K562 (cell line): ENCODE measurements around the gene ZMYND19. TPM values are rescaled to one million over a fixed set of nuclear protein-coding genes. Genes with fewer than 3 reads are reported as not detected.

Experiments used
- GATAD2A ChIP-seq: fragments of 450-650 bp; IDR thresholded peaks from 2 replicates; pipeline ENCODE4 v1.6.1; 2017
- HDAC8 ChIP-seq: fragments of 450-650 bp; IDR thresholded peaks from 2 replicates; pipeline ENCODE4 v1.6.1; 2016; ENCODE audit warnings: mild to moderate bottlenecking, missing genetic modification characterization, moderate library complexity, missing compliant biosample characterization
- HLTF ChIP-seq: fragments of 450-650 bp; IDR thresholded peaks from 2 replicates; pipeline ENCODE4 v1.6.1; 2016
- POLR2AphosphoS2 ChIP-seq: IDR thresholded peaks from 2 replicates; pipeline ENCODE4 v1.6.1; 2012; ENCODE audit warnings: low read length, improper control_type of control experiment
- SMARCB1 ChIP-seq: IDR thresholded peaks from 2 replicates; pipeline ENCODE4 v1.6.1; 2011; ENCODE audit warnings: improper control_type of control experiment, low read depth; ENCODE audit not compliant: insufficient read length
- TCFL5 ChIP-seq: fragments of 250-450 bp; sonication (Bioruptor Pico); conservative IDR thresholded peaks from 2 replicates; pipeline ENCODE4 v1.6.1; 2021; ENCODE audit warnings: mild to moderate bottlenecking, moderate library complexity, matching md5 sums
- TEAD1 ChIP-seq, 2 experiments: fragments of 450-650 bp in 1 of 2; sonication (generic) in 1 of 2; formaldehyde crosslinking; IDR thresholded peaks; 2 replicates each; pipeline versions ENCODE4 v1.4.0 to v1.8.0; 2020 to 2022; ENCODE audit warnings: mild to moderate bottlenecking in 2 of 2, missing genetic modification reagents in 1 of 2
- TRIM24 ChIP-seq, 2 experiments: fragments of 450-650 bp; IDR thresholded peaks; 2 replicates each; pipeline ENCODE4 v1.6.1; 2016
- ZNF124 ChIP-seq: sonication (generic); formaldehyde crosslinking; IDR thresholded peaks from 2 replicates; pipeline ENCODE4 v1.8.1; 2022; ENCODE audit warnings: missing genetic modification reagents
- ZNF232 ChIP-seq: sonication (generic); formaldehyde crosslinking; IDR thresholded peaks from 2 replicates; pipeline ENCODE4 v1.8.0; 2022; ENCODE audit warnings: mild to moderate bottlenecking, missing genetic modification reagents
- polyA plus RNA-seq, 8 experiments: library from polyadenylated mRNA; depleted of rRNA in 4 of 8; stranded (reverse) in 5 of 8; unstranded in 3 of 8; fragments of >200 nt; fragmentation: Nextera tagmentation in 2 of 8; fragmentation: Illumina TruSeq in 1 of 8; extraction: Ambion mirVana in 2 of 8; extraction: Trizol in 1 of 8; gene quantifications; 2 replicates each; pipeline versions ENCODE4 v1.2.1 to v1.2.3, GENCODE V29; 2011 to 2014; ENCODE audit warnings: inconsistent platforms in 1 of 8, missing spikeins in 1 of 8
- total RNA-seq, 7 experiments: library from RNA; depleted of rRNA in 6 of 7; stranded (reverse); fragments of >200 nt in 6 of 7; fragmentation: Illumina TruSeq in 2 of 7; extraction: Trizol in 2 of 7; gene quantifications; 2 replicates each; pipeline versions ENCODE4 v1.2.1 to v1.2.3, GENCODE V29; 2011 to 2021; ENCODE audit warnings: low replicate concordance in 1 of 7
- TF ChIP-seq, protein P1 (sequence below), 2 experiments: fragments of 450-650 bp in 1 of 2; sonication (generic) in 1 of 2; formaldehyde crosslinking; conservative IDR thresholded peaks; 2 replicates each; pipeline versions ENCODE4 v1.4.0 to v1.8.1; 2020 to 2022; ENCODE audit warnings: mild to moderate bottlenecking in 1 of 2, missing genetic modification reagents in 1 of 2
- TF ChIP-seq, protein P2 (sequence below): fragments of 450-650 bp; formaldehyde crosslinking; IDR thresholded peaks from 2 replicates; pipeline ENCODE4 v1.4.0; 2020; ENCODE audit warnings: mild to moderate bottlenecking, mixed read lengths
- TF ChIP-seq, protein P3 (sequence below): fragments of 250-450 bp; sonication (Bioruptor Pico); IDR thresholded peaks from 2 replicates; pipeline ENCODE4 v1.4.0; 2020; ENCODE audit warnings: mild to moderate bottlenecking
- TF ChIP-seq, protein P4 (sequence below): fragments of 250-450 bp; sonication (Bioruptor Pico); IDR thresholded peaks from 2 replicates; pipeline ENCODE4 v1.8.0; 2021; ENCODE audit warnings: borderline replicate concordance, mild to moderate bottlenecking, moderate library complexity; ENCODE audit not compliant: poor library complexity, severe bottlenecking
- TF ChIP-seq, protein P5 (sequence below): fragments of 450-650 bp; formaldehyde crosslinking; IDR thresholded peaks from 2 replicates; pipeline ENCODE4 v1.4.0; 2022; ENCODE audit warnings: missing genetic modification characterization
- TF ChIP-seq, protein P6 (sequence below): sonication (generic); formaldehyde crosslinking; IDR thresholded peaks from 2 replicates; pipeline ENCODE4 v1.8.0; 2022; ENCODE audit warnings: missing genetic modification reagents, mild to moderate bottlenecking, borderline replicate concordance

The ZMYND19 gene
- total and polyA plus RNA-seq, 9 of the 15 experiments (the other 6 are each of a cell fraction or from before 2014, with no cell fraction given) = 1.0 to 86.7 (median 44.0) TPM

DNA sequence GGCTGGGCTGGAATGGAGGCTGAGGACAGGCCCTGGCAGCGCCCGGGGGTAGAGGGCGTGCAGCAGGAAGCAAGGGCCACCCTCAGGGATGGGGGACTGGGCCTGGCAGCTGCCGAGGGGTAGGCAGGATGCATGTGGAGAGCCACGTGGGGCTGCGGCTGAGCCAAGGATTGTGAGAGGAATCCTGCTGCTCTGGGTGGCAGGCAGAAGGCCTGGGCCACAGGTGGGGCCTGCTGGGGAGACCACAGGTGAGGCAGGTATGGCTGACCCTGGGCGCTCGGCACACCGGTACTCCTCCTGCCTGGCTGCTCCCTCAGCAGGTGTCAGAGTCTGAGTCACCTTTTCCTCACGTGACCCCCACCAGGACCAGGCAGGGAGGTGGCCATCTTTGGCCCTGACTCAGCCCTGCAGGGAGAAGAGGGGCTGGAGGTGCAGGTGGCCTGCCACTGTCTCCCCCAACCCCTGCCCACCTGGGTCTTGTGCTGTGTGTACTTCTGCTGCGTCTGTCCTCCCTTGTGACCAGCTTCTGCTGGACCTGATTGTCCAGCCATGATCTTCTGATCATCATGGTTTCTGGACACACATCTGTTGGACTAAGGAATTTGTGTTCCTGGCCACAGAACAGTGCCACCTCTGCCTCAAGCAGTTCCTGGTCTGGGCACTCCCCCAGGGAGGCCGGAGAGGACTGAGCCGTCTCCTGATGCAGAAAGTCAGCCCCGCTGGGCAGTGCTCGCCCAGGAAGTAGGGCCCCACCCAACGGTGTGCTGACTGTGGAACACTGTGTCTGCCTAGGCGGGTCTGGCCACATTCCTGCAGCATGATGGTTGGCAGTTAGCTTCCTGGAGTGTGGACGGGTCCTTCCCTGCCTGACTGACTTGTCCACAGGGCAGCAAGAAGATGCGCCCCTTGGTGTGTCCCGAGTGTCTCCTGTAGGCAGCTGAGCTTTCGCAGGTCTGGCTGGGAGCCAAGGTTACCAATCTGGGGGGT lies 21.6 kb upstream of the ZMYND19 start (continued):
- TF ChIP-seq, protein P1, sequence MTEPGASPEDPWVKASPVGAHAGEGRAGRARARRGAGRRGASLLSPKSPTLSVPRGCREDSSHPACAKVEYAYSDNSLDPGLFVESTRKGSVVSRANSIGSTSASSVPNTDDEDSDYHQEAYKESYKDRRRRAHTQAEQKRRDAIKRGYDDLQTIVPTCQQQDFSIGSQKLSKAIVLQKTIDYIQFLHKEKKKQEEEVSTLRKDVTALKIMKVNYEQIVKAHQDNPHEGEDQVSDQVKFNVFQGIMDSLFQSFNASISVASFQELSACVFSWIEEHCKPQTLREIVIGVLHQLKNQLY (CRISPR knock-in tag; conservative IDR thresholded peaks at IDR 0.05) = no peak
- TF ChIP-seq, protein P2, sequence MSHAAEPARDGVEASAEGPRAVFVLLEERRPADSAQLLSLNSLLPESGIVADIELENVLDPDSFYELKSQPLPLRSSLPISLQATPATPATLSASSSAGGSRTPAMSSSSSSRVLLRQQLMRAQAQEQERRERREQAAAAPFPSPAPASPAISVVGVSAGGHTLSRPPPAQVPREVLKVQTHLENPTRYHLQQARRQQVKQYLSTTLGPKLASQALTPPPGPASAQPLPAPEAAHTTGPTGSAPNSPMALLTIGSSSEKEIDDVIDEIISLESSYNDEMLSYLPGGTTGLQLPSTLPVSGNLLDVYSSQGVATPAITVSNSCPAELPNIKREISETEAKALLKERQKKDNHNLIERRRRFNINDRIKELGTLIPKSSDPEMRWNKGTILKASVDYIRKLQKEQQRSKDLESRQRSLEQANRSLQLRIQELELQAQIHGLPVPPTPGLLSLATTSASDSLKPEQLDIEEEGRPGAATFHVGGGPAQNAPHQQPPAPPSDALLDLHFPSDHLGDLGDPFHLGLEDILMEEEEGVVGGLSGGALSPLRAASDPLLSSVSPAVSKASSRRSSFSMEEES (CRISPR knock-in tag) = peak; percentile 39; the same call in 1 of the 2 replicates
- TF ChIP-seq SMARCB1 (no peak), HDAC8 (tag) (no peak), ZNF232 (CRISPR knock-in tag) (no peak), TEAD1 (CRISPR knock-in tag; IDR thresholded peaks at IDR 0.05) (peak in 1 of 2 experiments; percentile 56; a peak in 1 of 4 replicates), GATAD2A (no peak), TRIM24 (IDR thresholded peaks at IDR 0.05) (no peak), ZNF124 (CRISPR knock-in tag) (no peak), TCFL5 (CRISPR knock-in tag) (no peak), HLTF (no peak), POLR2AphosphoS2 (peak; percentile 55; the same call in 1 of the 2 replicates)
- TF ChIP-seq, protein P3, sequence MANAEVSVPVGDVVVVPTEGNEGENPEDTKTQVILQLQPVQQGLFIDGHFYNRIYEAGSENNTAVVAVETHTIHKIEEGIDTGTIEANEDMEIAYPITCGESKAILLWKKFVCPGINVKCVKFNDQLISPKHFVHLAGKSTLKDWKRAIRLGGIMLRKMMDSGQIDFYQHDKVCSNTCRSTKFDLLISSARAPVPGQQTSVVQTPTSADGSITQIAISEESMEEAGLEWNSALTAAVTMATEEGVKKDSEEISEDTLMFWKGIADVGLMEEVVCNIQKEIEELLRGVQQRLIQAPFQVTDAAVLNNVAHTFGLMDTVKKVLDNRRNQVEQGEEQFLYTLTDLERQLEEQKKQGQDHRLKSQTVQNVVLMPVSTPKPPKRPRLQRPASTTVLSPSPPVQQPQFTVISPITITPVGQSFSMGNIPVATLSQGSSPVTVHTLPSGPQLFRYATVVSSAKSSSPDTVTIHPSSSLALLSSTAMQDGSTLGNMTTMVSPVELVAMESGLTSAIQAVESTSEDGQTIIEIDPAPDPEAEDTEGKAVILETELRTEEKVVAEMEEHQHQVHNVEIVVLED (CRISPR knock-in tag) = no peak
- TF ChIP-seq, protein P4, sequence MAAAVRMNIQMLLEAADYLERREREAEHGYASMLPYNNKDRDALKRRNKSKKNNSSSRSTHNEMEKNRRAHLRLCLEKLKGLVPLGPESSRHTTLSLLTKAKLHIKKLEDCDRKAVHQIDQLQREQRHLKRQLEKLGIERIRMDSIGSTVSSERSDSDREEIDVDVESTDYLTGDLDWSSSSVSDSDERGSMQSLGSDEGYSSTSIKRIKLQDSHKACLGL (CRISPR knock-in tag) = no peak
- TF ChIP-seq, protein P5, sequence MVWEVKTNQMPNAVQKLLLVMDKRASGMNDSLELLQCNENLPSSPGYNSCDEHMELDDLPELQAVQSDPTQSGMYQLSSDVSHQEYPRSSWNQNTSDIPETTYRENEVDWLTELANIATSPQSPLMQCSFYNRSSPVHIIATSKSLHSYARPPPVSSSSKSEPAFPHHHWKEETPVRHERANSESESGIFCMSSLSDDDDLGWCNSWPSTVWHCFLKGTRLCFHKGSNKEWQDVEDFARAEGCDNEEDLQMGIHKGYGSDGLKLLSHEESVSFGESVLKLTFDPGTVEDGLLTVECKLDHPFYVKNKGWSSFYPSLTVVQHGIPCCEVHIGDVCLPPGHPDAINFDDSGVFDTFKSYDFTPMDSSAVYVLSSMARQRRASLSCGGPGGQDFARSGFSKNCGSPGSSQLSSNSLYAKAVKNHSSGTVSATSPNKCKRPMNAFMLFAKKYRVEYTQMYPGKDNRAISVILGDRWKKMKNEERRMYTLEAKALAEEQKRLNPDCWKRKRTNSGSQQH = no peak
- TF ChIP-seq, protein P6, sequence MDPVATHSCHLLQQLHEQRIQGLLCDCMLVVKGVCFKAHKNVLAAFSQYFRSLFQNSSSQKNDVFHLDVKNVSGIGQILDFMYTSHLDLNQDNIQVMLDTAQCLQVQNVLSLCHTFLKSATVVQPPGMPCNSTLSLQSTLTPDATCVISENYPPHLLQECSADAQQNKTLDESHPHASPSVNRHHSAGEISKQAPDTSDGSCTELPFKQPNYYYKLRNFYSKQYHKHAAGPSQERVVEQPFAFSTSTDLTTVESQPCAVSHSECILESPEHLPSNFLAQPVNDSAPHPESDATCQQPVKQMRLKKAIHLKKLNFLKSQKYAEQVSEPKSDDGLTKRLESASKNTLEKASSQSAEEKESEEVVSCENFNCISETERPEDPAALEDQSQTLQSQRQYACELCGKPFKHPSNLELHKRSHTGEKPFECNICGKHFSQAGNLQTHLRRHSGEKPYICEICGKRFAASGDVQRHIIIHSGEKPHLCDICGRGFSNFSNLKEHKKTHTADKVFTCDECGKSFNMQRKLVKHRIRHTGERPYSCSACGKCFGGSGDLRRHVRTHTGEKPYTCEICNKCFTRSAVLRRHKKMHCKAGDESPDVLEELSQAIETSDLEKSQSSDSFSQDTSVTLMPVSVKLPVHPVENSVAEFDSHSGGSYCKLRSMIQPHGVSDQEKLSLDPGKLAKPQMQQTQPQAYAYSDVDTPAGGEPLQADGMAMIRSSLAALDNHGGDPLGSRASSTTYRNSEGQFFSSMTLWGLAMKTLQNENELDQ (CRISPR knock-in tag) = no peak
